Islet of Langerhans (tissue), 1 donor: ENCODE results near the gene EVI5.
"Not testable (repeated sequence)": the region's sequence is repeated elsewhere in the genome, so short reads cannot be mapped to it uniquely, and the experiment has no call there.

Source experiments
- FAIRE-seq: peaks from one replicate; lab custom pipeline; 2011; peaks lifted over from hg19 to GRCh38; lab: Jason Lieb, UNC

The EVI5 gene

GRCh38 chr1:92747735-92748134, 37.2 kb downstream of the EVI5 start:
- no peak for FAIRE-seq

GRCh38 chr1:92746255-92746654, 38.7 kb downstream of the EVI5 start:
- not testable (repeated sequence) for FAIRE-seq

- FAIRE-seq = no peak
Observed at GRCh38 chr1:92743221-92743620, 41.7 kb downstream of the EVI5 start.

- FAIRE-seq = peak; percentile 76
Observed at GRCh38 chr1:92739669-92740524, 45.0 kb downstream of the EVI5 start.

- no peak for FAIRE-seq
Observed at GRCh38 chr1:92736395-92736794, 48.5 kb downstream of the EVI5 start.

- FAIRE-seq = no peak
Observed at GRCh38 chr1:92730476-92730875, 54.4 kb downstream of the EVI5 start.

GRCh38 chr1:92728697-92729096, 56.2 kb downstream of the EVI5 start:
- no peak for FAIRE-seq

- FAIRE-seq = not testable (repeated sequence)
Observed at GRCh38 chr1:92723713-92724112, 61.2 kb downstream of the EVI5 start.

GRCh38 chr1:92721886-92722285, 63.0 kb downstream of the EVI5 start:
- FAIRE-seq = no peak

GRCh38 chr1:92721157-92721556, 63.8 kb downstream of the EVI5 start:
- FAIRE-seq = not testable (repeated sequence)

- not testable (repeated sequence) for FAIRE-seq
Observed at GRCh38 chr1:92715476-92715951, 69.4 kb downstream of the EVI5 start.

- no peak for FAIRE-seq
Observed at GRCh38 chr1:92713939-92714338, 71.0 kb downstream of the EVI5 start.

- no peak for FAIRE-seq
Observed at GRCh38 chr1:92711473-92712165, 73.3 kb downstream of the EVI5 start.

- no peak for FAIRE-seq
Observed at GRCh38 chr1:92709738-92710137, 75.2 kb downstream of the EVI5 start.

GRCh38 chr1:92708368-92708950, 76.4 kb downstream of the EVI5 start:
- no peak for FAIRE-seq

GRCh38 chr1:92707709-92708108, 77.2 kb downstream of the EVI5 start:
- no peak for FAIRE-seq

GRCh38 chr1:92707292-92707691, 77.6 kb downstream of the EVI5 start:
- FAIRE-seq = peak; percentile 21

- FAIRE-seq = no peak
Observed at GRCh38 chr1:92705446-92705845, 79.5 kb downstream of the EVI5 start.

- FAIRE-seq = no peak
Observed at GRCh38 chr1:92701147-92701546, 83.8 kb downstream of the EVI5 start.

- no peak for FAIRE-seq
Observed at GRCh38 chr1:92698932-92699331, 86.0 kb downstream of the EVI5 start.

GRCh38 chr1:92695104-92695503, 89.8 kb downstream of the EVI5 start:
- no peak for FAIRE-seq

GRCh38 chr1:92691925-92692324, 93.0 kb downstream of the EVI5 start:
- no peak for FAIRE-seq
